Breast epithelium (tissue), 4 donors: ENCODE data around the gene FOLH1. TPM values are rescaled to one million over a fixed set of nuclear protein-coding genes. Genes with fewer than 3 reads are reported as not detected.
"Not testable (repeated sequence)": the region's sequence is repeated elsewhere in the genome, so short reads cannot be mapped to it uniquely, and the experiment has no call there.

Experiments used
- DNase-seq, 2 donors: peaks; one replicate each; pipeline ENCODE4 v3.0.0-alpha.2; 2019; ENCODE audit warnings: low spot score in 2 of 2
- H3K27ac ChIP-seq, 2 donors: fragments of 200-600 bp; sonication (generic) in 1 of 2; one replicate each; pipeline ENCODE4 v1.5.1; 2016 to 2019; ENCODE audit warnings: mild to moderate bottlenecking in 1 of 2
- H3K27me3 ChIP-seq, 2 donors: fragments of 200-600 bp; sonication (generic) in 1 of 2; one replicate each; pipeline versions ENCODE4 v1.5.1 to v1.6.0; 2017 to 2019; ENCODE audit warnings: control low read depth in 1 of 2, mild to moderate bottlenecking in 1 of 2
- H3K36me3 ChIP-seq: fragments of 200-600 bp; one replicate; pipeline ENCODE4 v1.5.1; 2019
- H3K4me1 ChIP-seq, 2 donors: fragments of 200-600 bp; sonication (generic); one replicate each; pipeline ENCODE4 v1.5.1; 2016 to 2019; ENCODE audit warnings: control low read depth in 1 of 2
- H3K4me3 ChIP-seq, 3 donors: fragments of 200-600 bp; sonication (generic); 1 replicate in 2 of 3; 2 replicates in 1 of 3; pipeline ENCODE4 v1.5.1; 2016 to 2019; ENCODE audit warnings: mild to moderate bottlenecking in 3 of 3, moderate library complexity in 2 of 3
- H3K9me3 ChIP-seq, 2 donors: fragments of 200-600 bp; sonication (generic) in 1 of 2; one replicate each; pipeline ENCODE4 v1.5.1; 2016 to 2019; ENCODE audit warnings: control low read depth in 1 of 2
- POLR2A ChIP-seq: fragments of 450-650 bp; IDR thresholded peaks from one replicate; pipeline ENCODE4 v1.6.1; 2016; ENCODE audit warnings: antibody characterized with exemption, mild to moderate bottlenecking, moderate library complexity
- POLR2AphosphoS5 ChIP-seq, 3 donors: sonication (generic); formaldehyde crosslinking; IDR thresholded peaks; one replicate each; pipeline ENCODE4 v1.6.1; 2017; ENCODE audit warnings: antibody characterized with exemption in 3 of 3
- intact Hi-C: fragments of 100-400 bp; cut with DNase I; formaldehyde crosslinking; loops from one replicate; pipeline ENCODE4 v1.15.1; 2023; ENCODE audit warnings: low total_unique reads
- total RNA-seq, 3 donors: library from RNA; depleted of rRNA; stranded (reverse); fragments of >200 nt; gene quantifications; one replicate each; pipeline ENCODE4 v1.1.0, GENCODE V29; 2016
- TF ChIP-seq, protein P1 (sequence below), 3 donors: fragments of 450-650 bp; IDR thresholded peaks; one replicate each; pipeline ENCODE4 v1.5.1; 2016 to 2017; ENCODE audit warnings: antibody characterized with exemption in 3 of 3, mild to moderate bottlenecking in 3 of 3, moderate library complexity in 3 of 3

The FOLH1 gene
- total RNA-seq, 3 donors from 2014 or later, result 0.16 to 8.2 (median 7.8) TPM

GRCh38 chr11:49186225-49186624 lies 22.2 kb downstream of the FOLH1 start:
- intact Hi-C loops, DNase-seq, H3K4me3 ChIP-seq, H3K27ac ChIP-seq, H3K9me3 ChIP-seq, H3K4me1 ChIP-seq, H3K36me3 ChIP-seq, H3K27me3 ChIP-seq: not testable (repeated sequence)

GRCh38 chr11:49185597-49185996 lies 22.8 kb downstream of the FOLH1 start:
- H3K9me3 ChIP-seq, H3K4me1 ChIP-seq, H3K36me3 ChIP-seq, DNase-seq, H3K27me3 ChIP-seq, intact Hi-C loops, H3K27ac ChIP-seq, H3K4me3 ChIP-seq: not testable (repeated sequence)

DNA sequence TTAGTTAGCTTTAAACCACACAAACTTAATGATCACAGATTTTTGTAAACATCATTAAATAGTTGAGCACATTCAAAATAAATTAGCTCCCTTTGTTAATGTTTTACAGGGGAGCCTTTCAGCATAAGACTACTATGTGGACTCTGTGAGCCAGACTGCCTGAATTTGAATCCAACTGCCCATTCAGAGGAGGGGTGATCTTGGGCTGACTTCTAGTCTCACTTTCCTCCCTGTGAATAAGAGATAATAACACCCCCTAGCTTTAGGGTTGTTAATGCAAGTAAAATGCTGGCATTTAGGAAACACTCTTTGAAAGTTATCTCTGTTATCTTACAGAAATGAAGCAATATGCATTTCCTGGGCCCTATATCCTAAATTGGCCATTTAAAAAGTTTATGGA lies 23.6 kb downstream of the FOLH1 start:
- H3K4me3 ChIP-seq, H3K36me3 ChIP-seq, intact Hi-C loops, H3K9me3 ChIP-seq, H3K27ac ChIP-seq, DNase-seq, H3K27me3 ChIP-seq, H3K4me1 ChIP-seq: not testable (repeated sequence)

DNA sequence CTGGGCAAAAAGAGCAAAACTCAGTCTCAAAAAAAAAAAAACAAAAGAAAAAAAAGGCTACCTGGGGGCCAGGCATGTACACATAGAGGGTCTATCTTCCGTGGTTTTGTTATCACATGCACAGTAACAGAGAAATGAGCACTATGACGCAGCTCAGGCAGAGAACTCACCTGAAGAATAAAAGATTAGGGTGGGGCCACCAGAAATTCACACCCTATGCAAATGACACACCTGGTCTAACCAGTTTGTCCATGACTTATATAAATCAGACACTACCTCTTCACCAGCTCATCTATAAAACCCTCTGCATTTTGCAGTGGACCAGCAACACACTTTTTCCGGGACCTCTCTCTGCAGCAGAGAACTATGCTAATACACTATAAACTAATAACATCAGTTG lies 30.5 kb downstream of the FOLH1 start:
- H3K4me1 ChIP-seq, H3K4me3 ChIP-seq, DNase-seq, H3K27ac ChIP-seq, H3K27me3 ChIP-seq, H3K36me3 ChIP-seq, intact Hi-C loops, H3K9me3 ChIP-seq: not testable (repeated sequence)

DNA sequence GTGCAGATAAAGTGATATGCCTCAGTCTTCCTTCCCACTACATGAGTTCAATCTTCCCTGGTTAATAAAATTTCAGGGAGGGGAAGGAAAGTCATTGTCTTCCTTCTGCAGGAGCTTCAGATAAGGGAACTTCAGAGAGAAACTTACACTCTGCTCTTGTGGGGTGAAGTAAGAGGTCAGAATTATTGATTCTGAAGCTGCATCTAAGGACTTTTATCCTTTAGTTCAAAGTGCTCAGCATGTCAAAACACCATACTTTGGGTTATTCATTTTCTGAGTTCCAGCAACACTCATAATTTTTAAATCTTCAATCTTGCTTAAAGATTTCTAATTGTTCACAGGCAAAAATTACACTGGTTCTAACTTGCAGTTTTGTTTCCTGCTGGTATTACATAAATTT lies 33.0 kb downstream of the FOLH1 start:
- DNase-seq, H3K36me3 ChIP-seq, H3K4me3 ChIP-seq, intact Hi-C loops, H3K4me1 ChIP-seq, H3K27ac ChIP-seq, H3K27me3 ChIP-seq, H3K9me3 ChIP-seq: not testable (repeated sequence)

DNA sequence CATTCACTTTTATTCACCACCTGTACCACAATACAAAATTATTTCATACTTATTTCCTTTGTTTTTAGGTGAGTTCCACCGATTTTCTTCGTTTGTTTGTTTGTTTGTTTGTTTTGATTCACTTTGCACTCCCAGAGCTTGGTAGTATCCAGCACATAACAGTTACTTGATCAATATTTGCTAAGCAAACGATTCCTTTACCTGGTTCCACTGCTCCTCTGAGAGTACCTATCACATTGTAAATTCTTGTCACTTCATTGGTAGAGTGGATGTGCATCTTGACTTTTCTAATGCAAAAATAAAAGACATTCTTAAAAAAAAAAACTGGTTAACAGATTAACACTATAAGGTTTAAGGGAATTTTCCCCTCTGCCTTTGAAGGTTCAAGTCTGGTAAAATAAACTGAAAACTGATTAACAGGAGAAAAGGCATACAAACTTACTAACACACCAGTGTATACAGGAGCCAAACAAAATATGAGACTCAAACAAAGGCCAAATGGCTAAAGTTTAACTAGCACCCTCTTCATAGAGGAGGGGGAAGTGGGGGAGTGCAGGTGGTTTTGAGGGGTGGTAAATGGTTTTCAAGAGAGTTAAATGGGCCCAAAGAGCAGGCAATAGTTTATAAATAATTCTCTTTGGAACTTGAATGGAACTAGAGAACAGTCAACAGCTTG lies 33.6 kb downstream of the FOLH1 start:
- H3K4me3 ChIP-seq, H3K27me3 ChIP-seq, H3K27ac ChIP-seq, H3K9me3 ChIP-seq, DNase-seq, H3K4me1 ChIP-seq, intact Hi-C loops, H3K36me3 ChIP-seq: not testable (repeated sequence)

DNA sequence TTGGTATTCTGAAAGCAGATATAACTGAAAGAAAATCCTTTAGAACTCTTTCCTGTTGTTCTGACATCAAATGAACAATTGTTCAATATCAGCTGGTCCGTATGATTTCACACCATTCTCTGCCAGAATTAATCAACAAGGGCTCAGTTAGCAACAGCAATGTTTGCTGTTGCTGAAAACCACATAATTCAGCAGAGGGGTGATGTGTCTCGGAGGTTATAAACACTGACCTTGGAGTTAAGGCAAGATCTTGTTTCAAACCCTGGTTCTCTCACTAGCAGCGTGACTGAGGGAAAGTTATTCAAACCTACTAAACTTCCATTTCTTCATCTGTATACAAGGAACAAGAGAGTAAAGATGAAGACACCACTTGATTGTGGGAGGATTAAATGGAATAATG lies 36.8 kb downstream of the FOLH1 start:
- H3K27me3 ChIP-seq, H3K9me3 ChIP-seq, H3K4me3 ChIP-seq, intact Hi-C loops, H3K36me3 ChIP-seq, DNase-seq, H3K4me1 ChIP-seq, H3K27ac ChIP-seq: not testable (repeated sequence)

DNA sequence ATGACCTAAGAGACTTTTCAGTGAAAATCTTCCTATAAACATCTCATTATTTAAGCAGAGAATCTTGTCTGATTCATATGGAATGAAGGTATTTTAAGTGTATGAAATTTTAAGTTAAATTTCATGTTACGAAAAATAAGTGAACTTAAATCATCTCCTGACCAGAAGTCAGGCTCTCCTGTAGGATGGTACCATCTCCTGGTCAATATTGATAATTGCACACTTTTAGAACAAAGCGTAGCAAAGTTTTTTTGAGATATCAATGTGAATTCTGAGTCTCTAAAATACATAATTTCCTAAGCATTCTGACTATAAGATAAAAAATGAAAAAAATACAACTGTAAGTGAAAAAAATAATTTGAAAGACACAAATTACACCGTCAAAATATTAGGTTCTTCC lies 38.8 kb downstream of the FOLH1 start:
- H3K9me3 ChIP-seq, H3K36me3 ChIP-seq, H3K4me1 ChIP-seq, DNase-seq, H3K27ac ChIP-seq, H3K27me3 ChIP-seq, H3K4me3 ChIP-seq, intact Hi-C loops: not testable (repeated sequence)

- DNase-seq, H3K36me3 ChIP-seq, intact Hi-C loops, H3K4me1 ChIP-seq, H3K9me3 ChIP-seq, H3K27me3 ChIP-seq, H3K27ac ChIP-seq, H3K4me3 ChIP-seq: not testable (repeated sequence)
Observed at GRCh38 chr11:49168992-49169391, 39.4 kb downstream of the FOLH1 start.

DNA sequence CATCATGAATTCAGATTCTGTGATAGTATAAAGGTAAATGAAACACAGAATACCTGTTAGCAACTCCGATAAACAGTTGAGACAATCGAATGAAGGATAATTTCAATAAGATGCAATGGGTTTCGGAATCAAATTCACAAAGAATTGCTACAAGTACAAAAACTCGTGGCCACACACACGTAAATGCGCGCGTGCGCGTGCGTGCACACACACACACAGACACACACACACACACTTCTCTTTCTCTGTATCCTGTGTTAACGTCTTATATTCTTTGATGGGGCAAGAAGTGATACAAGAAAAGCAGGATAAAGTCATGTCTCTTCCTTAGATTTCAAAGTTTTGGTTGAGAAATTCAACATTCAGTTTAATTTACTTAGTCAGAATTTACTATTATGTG lies 57.2 kb downstream of the FOLH1 start:
- no peak overlapping the region for H3K4me3 ChIP-seq
- no peaks in the 10 kb centered on the region for H3K36me3 ChIP-seq
- intact Hi-C loops, result no loop called here
- no peaks in the 10 kb centered on the region for H3K4me1 ChIP-seq
- H3K27me3 ChIP-seq, result no peaks in the 10 kb centered on the region
- H3K27ac ChIP-seq, result no peak overlapping the region
- DNase-seq, result no peak
- no peak for TF ChIP-seq POLR2AphosphoS5 (IDR thresholded peaks at IDR 0.05)
- TF ChIP-seq, protein P1, sequence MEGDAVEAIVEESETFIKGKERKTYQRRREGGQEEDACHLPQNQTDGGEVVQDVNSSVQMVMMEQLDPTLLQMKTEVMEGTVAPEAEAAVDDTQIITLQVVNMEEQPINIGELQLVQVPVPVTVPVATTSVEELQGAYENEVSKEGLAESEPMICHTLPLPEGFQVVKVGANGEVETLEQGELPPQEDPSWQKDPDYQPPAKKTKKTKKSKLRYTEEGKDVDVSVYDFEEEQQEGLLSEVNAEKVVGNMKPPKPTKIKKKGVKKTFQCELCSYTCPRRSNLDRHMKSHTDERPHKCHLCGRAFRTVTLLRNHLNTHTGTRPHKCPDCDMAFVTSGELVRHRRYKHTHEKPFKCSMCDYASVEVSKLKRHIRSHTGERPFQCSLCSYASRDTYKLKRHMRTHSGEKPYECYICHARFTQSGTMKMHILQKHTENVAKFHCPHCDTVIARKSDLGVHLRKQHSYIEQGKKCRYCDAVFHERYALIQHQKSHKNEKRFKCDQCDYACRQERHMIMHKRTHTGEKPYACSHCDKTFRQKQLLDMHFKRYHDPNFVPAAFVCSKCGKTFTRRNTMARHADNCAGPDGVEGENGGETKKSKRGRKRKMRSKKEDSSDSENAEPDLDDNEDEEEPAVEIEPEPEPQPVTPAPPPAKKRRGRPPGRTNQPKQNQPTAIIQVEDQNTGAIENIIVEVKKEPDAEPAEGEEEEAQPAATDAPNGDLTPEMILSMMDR (IDR thresholded peaks at IDR 0.05), result no peak
- TF ChIP-seq POLR2A, result no peak
- no peaks in the 10 kb centered on the region for H3K9me3 ChIP-seq

- H3K4me1 ChIP-seq, H3K27me3 ChIP-seq, H3K4me3 ChIP-seq, H3K27ac ChIP-seq, H3K36me3 ChIP-seq, DNase-seq, intact Hi-C loops, H3K9me3 ChIP-seq: not testable (repeated sequence)
Observed at GRCh38 chr11:49102356-49102755, 106.0 kb downstream of the FOLH1 start.
